DMS 273 (cell line): ENCODE measurements around the gene TRAM2.

Experiments used
- DNase-seq: peaks from one replicate; lab custom pipeline; 2025; ENCODE audit not compliant: unreplicated experiment; lab: John Stamatoyannopoulos, UW

TRAM2 gene

DNA sequence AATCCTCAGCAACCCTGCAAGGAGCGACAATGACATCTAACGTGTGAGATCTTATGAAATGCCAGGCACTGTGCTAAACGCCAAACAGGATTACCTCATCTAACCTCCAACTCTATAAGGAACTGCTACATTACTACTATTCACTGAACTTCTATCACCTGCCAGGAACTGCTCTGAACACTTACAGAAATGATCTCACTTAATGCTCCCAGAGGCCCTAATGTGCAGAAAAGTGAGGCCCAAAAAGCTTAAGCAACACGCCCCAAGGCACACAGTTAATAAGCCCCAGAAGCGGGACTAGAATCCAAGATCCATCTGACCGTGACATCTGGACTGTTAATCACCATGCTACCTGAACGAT, 28.5 kb downstream of the TRAM2 start:
- no peak for DNase-seq

DNA sequence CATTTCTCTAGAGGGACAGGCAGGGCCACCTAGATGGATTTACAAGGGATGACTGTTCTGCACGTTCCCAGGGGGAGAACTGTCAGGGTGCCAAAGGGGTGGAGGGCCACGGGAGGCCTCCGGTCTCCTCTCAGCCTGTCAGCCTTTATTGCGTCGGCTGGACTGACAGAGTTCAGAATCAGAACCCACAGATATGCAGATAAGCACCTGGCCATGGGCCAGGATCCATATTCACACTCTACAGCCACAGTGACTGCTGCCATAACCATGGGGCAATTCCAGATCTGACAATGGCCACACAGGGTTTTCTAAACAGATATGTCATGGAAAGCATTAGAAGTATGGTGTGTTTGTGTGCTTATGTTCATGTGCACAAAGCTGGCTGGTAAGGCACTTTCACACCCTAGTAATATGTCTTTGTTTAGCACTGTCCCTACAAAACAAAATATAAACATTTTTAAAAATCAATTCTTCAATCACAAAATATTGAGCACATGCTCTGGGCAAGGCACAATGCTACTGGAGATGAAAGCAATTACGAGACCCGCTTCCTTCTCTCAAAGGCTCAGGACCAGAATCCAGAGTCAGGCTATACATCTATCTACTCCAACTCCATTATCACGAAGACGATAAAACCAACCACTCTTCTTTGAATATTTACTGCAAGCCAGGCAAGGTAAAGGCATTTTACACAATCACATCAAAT, 29.1 kb downstream of the TRAM2 start:
- no peak for DNase-seq

DNA sequence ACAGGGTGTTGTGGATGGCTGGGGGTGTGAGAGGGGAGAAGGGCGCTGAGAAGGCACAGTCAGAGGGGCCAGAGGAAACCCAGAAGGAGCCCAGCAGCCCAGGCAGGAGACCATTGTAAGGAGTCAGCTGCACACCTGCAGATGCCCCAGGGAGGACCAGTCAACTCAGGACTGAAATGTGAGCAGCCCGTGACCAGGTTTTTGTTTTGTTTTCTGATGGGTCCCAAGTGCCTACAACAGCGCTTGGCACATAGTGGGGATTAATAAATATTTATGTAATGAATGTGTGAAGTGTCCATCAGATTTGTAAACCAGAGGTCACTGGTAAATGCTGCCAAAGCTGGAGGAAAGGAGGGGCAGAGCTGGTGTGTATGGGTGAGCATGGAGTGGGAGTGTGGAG, 30.2 kb downstream of the TRAM2 start:
- no peak for DNase-seq

DNA sequence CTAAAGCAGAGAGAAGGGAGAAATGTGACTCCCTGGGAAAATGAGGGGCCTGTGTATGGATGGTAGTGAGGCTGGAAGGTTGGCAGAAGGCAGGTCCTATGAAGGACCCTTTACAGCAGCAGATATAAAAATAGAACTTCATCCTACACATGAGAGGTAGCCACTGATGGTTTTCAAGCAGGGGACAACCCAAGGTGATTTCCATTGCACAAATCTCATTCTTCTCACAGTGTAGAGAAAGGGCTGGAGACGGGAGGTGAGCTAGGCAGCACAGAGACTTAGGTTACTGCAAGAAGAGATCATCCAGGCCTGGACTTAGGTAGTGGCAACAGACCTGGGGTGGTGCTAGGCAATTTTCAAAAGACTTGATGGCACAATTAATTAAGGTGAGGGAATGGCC, 30.7 kb downstream of the TRAM2 start:
- DNase-seq, result no peak

DNA sequence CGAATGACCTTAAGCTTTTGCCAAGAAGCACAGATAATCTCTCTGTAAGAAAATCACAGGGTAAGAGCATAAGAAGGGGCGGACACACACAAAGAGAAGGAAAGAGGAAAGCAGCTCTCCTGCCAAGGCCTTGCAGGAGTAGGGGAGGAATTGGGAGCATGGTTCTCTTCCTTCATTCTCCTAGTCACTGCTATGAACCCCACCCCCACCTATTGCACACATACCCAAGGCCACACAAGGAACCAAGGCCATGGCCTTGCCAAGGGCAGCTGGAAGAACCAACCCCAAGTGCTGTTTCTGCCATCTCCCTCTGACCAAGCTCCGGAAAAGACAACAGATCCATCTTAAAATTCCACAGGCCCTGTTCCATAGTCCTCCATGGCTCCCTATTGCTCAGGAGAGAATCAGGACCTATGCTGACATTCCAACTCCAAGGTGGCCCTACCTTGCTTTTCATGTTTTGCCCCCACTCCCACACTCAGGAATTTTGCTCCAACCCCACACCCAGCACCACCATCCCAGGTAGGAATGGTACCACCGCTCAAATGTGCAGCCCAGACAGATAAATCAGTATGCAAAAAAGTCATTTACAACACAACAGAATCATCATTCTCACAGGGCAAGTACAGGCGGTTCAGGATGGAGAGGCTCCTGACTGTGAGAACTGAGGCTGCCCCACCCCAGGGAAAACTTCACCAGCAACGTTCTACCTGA, 31.3 kb downstream of the TRAM2 start:
- no peak for DNase-seq

DNA sequence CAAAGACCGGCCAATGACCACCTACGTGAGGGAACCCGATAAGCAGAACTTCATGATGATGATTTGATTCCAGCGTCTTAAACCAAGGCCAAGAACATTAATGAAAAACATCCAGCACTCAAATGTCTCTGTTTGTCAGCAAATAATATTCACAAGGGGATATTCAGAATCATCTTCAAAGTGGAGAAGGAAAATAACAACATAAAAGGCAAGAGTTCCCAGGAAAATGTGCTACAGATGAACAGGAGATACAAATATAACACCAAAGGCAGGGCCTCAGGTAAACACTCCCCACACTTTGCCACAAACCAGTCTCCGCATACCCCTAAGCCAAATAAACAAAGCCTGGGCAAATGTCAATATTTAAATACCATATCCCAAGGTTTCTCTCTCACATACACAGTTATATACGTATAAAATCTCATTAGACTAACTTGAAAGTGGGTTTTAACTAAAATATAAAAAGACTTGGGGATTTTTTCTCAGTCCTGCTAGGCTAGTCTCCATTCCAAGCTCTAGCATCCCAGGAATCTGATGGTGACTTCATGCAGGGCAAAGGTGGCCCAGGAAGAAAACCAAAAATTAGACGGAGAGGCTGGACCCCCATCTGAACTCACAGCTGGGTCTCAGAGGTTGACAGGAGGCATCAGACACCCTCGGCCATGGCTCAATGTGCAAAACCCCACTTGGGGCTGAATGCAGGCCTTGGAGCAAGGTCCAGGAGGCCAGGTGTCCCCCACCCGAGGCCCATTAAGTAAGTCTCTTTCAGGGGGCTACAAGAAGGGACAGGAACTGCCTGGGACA, 32.1 kb downstream of the TRAM2 start:
- no peak for DNase-seq

DNA sequence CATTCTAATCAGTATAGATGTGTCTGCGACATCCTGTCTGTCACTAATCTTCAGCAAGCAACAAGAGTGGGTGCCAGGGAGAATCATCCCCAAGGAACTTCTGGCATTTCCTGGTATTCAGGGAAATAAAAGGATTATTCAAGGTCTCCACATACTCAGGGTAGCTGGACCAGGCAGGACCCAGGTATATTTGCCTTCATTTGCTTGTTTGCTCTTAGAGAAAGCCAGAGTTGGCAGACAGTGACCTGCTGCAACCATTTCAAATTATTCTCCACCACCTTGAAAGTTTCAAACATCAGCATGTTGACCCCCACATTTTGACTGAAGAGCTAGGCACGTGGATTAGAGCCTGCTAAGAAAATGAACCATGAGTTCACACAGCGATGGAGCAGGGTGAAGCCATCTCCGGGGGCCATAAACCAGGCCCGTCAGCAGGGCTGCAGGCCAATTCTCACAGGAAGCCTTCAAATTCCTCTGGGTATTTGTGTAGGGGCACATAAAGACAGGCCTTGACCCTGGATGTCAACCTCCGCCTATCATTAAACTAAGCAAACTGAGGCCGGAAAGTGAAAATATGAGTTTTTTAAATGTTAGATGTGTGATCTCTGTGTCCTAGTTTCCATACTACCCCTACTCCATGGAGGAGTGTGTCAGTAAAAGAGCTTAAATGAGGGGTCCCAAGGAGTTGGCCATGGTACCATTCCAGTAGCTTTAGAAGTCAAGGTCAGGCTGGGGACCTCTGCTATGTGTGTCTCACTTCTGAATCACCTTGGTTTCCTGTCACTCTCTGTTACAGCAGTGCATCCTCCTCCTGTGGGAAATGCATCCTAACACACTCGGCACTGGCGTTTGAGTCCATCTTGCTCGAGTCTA, 32.9 kb downstream of the TRAM2 start:
- DNase-seq, result no peak

DNA sequence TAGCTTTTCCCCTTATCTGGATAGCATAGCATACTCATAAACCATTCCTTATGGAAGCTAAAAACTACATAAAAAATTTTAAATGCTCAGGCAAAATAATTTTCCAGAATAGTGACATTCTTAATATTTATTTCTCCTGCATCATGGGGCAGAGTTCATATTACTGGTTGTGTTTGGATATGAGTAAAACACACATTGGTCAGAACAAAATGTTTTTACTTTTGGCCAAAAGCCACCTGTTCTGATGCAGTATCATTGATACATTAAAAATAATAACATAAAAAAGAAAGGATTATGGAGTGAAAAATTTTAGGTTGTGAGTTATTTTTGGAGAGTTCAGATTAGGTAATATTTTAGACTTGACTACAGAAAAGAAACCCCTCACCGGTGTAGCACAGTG, 33.6 kb downstream of the TRAM2 start:
- DNase-seq, result no peak

DNA sequence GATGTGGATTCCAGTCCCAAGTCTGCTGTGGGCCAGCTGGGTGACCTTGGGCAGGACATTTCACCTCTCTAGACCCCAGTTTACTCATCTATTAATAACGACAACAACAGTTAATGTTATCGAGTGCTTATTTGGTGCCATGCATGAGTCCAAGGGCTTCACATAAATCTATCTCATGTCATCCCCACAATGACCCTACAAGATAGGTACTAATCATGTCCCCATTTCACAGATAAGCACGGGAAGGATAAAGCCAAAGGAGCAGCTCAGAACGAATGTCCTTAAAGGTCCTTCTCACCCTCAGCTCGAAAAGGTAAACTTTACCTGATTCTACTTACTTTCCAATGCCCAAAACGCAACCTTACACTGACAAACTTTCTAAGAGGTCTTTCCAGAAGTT, 35.7 kb downstream of the TRAM2 start:
- no peak for DNase-seq

DNA sequence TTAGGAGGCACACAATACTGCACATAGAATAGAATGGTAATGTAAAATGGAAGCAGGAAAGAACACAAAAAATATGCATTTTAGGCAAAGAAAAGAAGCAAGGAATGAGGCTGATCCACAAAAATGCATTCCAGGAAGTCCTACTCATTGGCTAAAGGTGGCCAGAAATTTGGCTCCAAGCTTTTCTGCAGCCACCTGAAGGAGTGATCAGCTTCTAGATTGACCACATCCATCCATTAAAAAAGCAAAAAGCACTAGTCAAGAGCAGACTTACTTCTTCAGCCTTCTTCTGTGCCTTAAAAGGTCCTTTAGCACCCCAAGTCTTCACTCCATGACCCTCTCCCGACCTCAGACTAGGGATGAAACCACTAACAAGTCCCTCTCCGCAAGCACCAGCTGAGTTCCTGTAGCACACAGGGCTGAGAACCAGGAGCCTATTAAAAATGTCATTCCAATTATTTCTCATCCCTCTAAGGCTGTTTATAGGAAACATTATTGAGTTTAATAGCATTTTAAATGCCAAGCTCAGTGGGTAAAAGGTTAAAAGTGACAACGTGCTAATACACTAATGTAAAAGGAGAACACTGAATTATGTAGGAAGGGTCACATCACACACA, 36.5 kb downstream of the TRAM2 start:
- DNase-seq, result no peak

DNA sequence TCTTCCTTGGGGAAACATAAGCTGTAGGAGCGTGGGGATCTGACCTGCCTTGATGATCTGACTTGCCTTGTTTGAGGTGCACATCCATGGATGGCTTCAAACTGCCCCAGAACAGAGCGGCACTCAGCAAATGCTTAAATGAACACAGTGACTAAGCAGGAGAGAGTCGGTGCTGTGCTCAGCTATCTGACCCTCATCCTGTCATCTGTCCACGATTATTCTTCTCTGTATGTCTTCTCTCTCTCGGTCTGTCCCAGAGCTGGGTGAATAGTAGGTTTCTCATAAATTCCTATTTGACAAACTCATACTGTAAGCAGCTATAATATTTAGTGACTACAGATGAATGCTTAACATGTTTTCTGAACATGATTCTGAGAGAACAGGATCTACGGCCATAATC, 37.3 kb downstream of the TRAM2 start:
- no peak for DNase-seq

DNA sequence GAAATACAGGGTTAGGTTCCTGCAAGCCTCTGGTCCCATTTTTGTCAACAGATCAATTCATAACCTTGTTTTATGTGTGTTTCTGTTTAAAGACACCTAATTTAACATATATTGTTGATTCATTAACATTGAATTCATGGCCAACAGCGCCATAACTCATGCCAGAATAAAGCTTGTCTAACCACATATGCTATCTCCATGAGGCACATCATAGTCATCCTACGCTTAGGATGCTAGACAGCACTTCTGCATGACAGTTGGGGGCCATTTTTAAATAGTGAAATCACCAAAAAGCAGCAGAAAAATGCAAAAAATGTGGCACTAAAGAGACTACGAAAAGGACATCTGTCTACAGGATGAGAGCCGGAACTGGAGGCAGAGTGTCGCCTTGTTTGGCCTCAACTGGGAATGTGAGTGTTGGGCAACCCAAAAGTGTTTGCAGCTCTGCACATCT, 37.9 kb downstream of the TRAM2 start:
- no peak for DNase-seq

DNA sequence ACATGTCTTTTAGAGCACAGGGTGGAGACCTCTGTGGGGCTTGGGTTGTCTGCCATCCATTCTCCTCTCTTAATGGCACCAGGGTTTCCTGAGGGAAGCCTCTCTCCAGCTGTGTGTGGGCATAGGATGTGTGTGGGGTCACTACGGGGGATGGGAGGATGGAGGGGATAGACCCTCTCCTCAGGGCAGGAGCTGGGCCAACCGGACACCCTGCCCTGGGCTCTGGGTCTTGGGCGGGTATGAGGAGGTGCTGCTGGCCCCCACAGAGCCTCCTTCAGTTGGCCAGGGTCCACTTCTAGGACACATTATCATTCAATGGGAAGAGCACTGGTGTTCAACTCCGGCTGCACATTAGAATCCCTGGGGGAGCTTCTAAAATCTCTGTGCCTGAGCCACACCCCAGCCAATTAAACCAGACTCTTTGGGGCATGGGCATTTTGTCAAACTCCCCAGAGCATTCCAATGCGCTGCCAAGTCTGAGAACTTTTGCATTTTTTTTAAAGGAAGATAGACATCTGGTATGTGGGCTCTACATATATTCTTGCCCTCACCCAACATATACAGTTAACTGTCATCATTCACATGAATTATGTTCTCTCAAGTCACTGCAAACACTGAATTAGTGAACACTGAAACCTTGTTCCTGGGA, 38.5 kb downstream of the TRAM2 start:
- peak; percentile 18 for DNase-seq

DNA sequence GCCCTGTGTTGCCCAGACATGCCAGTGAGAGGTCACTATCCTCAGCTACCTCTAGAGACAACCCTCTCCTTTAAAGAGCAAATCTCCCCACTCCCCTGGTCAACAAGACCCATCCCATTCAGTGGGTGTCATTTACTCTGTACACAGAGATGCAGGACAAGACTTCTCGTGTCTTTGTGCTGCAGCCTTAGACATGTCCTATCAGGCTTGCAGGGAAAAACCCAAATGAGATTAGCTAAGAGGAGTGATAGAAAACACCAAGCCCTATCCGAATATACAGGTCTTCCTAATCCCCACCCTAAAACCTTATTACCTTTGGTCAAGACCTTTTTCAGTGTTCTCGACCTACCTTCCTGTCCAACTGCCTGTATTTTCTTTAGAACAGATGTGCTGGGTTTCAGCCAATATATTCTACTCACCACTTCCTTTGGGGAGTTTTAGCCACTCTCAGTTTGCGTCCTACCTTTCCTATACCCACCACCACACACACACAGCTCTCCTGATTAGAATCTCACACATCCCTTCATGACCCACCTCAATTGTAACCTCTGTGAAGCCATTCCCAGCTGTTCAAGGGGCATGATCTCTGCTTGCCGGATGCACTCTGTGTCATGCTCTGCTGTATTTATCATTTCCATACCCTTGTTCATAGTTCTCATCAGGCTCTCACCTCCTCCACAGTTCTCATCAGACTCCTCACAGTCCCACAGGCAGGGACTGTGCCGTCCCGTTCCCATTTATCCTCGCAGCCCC, 39.7 kb downstream of the TRAM2 start:
- peak; percentile 41 for DNase-seq

DNA sequence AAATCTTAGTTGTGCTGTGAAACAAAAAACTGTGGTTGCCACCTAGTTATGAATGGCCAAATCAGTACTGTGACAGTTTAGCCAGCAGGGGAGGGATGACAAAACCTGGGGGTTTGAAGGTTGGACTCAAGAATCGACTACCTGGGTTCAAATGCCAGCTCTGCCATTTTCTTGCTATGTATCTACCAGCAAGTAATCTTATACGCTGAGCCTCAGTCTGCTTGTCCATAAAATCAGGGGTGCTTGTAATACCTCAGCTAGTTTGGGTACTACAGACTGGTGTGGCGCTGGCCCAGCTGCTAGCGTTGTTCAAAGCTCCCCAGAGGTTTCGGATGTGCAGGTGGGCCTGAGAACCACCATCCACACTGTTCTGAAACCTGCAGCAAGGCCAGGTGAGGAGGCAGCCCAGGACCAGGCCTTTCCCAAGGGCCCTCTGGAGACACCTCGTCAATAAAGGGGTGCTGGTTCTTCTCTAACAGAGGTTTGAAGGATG, 40.4 kb downstream of the TRAM2 start:
- no peak for DNase-seq

DNA sequence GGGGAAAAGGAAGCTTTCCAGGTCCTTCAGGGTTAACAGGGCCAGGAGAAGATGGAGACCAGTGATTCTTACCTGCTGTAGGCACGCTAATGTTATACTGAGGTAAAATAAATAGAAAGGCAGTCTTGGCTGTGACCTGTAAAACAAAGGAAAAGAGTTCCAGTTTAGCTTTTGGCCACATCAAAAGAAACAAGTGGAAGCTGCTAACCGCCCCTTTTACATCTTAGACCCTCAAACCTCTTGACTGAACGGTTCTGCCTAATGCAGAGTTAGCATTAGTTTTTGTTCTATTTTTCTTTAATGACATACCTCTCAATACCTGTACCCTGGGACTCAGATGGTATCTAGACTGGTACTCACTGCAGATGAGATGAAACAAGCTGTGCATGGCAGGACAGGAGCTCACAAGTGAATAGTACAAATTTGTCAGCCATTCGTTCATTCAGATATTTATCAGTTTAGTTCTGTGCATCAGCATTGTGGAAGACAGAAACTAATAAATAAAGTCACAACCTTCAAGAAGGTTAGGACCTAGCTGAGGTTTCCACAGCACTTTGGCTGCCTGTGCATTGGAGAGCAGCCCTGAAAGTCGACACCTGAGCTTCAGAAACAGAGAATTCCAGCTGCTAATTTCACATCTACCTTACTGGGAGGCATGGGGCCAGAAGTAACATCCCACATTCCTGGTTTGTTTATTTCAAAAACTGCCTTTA, 41.0 kb downstream of the TRAM2 start:
- no peak for DNase-seq

DNA sequence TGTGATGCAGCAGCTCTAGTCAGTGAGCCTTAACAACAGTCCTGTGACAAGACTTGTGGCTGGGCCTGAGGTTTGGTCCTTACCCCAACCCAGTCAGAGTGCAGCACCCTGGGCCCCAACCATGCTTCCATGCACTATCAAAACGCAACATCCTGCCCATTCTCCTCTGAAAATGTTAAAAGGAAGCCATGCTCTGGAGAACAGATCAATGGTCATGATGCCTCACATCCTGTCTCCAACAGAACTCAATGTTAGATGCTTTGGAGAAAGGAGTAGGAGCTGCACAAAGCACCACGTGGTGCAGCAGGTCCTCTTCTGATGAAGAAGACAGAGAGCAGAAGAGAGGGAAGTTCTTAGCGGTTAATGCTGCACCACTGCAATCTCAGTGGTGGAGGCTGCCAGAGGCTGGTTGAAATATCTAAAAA, 41.9 kb downstream of the TRAM2 start:
- DNase-seq, result no peak

DNA sequence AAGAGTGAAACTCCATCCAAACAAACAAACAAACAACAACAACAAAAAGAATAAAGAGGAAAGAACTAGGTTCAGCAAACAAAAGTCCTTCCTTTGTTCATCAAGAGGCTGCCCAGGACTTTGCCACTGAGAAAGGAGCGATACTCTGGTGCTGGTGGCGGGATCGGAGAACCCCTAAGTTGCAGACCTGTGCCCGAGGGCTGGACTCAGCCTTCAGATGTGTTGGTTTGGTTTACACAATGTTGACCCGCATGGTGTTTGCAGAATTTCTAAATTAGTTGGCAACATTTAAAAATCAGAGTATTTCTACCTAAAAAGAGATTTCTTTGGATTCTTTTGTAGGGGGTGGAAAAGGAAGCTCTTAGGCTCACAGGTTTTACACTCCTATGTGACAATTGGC, 42.5 kb downstream of the TRAM2 start:
- DNase-seq, result no peak

DNA sequence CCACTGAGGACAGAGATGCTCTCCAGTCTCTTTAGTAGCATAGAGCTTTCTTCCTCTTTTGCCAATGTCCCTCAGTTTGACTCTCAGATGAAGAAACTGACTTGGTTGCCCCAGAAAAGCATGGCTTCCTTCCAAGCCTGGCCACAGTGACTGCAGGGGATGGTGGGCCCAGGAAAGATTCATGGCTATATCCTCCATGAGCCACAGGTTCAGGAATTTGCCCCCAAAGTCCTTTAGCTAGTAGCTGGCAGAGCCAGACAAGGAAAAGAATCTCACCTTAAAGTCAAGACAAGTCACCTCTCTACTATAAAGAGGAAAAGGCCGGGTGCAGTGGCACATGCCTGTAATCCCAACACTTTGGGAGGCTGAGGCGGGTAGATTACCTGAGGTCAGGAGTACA, 43.4 kb downstream of the TRAM2 start:
- no peak for DNase-seq
